Kidney tubule cell (primary cell): ENCODE data around the gene EEPD1.
A peak's percentile ranks its signal among the peaks of the same experiment; 100 is the strongest.

Experiments used
- DNase-seq: peaks from one replicate; pipeline ENCODE4 v3.0.0-alpha.2; 2018; ENCODE audit warnings: low spot score

Gene EEPD1

GRCh38 chr7:36279200-36279925 is 126.3 kb downstream of the EEPD1 start:
- DNase-seq, result no peak

- DNase-seq, result no peak
Measured at GRCh38 chr7:36279926-36280315, 126.9 kb downstream of the EEPD1 start.

GRCh38 chr7:36280840-36281812 is 128.1 kb downstream of the EEPD1 start:
- DNase-seq, result peak; percentile 86

GRCh38 chr7:36281945-36282717 is 129.1 kb downstream of the EEPD1 start:
- no peak for DNase-seq

- no peak for DNase-seq
Measured at GRCh38 chr7:36283181-36283580, 130.1 kb downstream of the EEPD1 start.

- DNase-seq, result no peak
Measured at GRCh38 chr7:36283711-36284130, 130.7 kb downstream of the EEPD1 start.

- no peak for DNase-seq
Measured at GRCh38 chr7:36284456-36285090, 131.5 kb downstream of the EEPD1 start.

GRCh38 chr7:36285276-36285675 is 132.2 kb downstream of the EEPD1 start:
- no peak for DNase-seq

GRCh38 chr7:36286226-36286625 is 133.2 kb downstream of the EEPD1 start:
- no peak for DNase-seq

GRCh38 chr7:36286688-36287087 is 133.6 kb downstream of the EEPD1 start:
- no peak for DNase-seq

- DNase-seq, result peak; percentile 57
Measured at GRCh38 chr7:36287371-36288241, 134.6 kb downstream of the EEPD1 start.

GRCh38 chr7:36288501-36288900 is 135.4 kb downstream of the EEPD1 start:
- no peak for DNase-seq

- DNase-seq, result peak; percentile 98
Measured at GRCh38 chr7:36289833-36290661, 137.0 kb downstream of the EEPD1 start.

- DNase-seq, result peak; percentile 89
Measured at GRCh38 chr7:36291387-36292316, 138.6 kb downstream of the EEPD1 start.

GRCh38 chr7:36295090-36295489 is 142.0 kb downstream of the EEPD1 start:
- DNase-seq, result no peak

- DNase-seq, result no peak
Measured at GRCh38 chr7:36296284-36296683, 143.2 kb downstream of the EEPD1 start.

- DNase-seq, result no peak
Measured at GRCh38 chr7:36297364-36298009, 144.4 kb downstream of the EEPD1 start.

- no peak for DNase-seq
Measured at GRCh38 chr7:36298106-36298505, 145.1 kb downstream of the EEPD1 start.
